ENCODE results near the gene TTC34. TPM values are rescaled to one million over a fixed set of nuclear protein-coding genes. Genes with fewer than 3 reads are reported as not detected.

TTC34 gene
- total RNA-seq, 1 experiment from 2014 or later: 0.92 TPM

DNA sequence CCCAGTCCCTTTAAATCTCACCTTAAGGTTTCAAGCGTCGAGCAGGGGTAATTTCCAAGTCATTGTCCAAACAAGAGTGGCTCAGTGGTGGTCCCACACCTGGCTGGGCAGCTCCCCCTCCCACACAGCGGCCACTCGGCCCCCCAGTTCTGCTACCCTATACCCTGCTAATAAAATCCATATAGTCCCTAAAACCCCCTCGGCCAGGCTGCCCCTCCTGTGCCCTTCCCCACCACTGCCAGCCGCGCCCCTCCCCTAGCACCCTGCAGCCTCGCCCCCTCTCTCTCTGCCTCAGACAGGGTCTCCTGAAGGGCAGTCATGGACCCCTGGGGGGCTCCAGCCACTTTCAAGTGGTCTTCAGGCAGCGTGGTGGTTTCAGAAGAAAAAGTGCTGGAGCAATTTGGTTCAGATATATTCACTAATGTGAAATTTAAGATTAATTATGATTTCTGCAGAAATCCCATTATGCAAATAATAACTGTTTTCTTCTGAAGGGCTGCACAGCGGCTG is 34.2 kb upstream of the TTC34 start:
- Histone ChIP-seq H4K5ac (ENCODE audit: insufficient read length, low read depth, low read length) (no peak overlapping the region), H3K27me3 (ENCODE audit: insufficient read depth, low read length) (no peaks in the 10 kb centered on the region), H2BK120ac (ENCODE audit: low read depth, low read length, poor library complexity, severe bottlenecking) (no peak overlapping the region), H3K27ac (ENCODE audit: insufficient read length, low read depth, low read length) (no peak overlapping the region), H2BK15ac (ENCODE audit: low read depth, low read length) (no peak overlapping the region), H2BK5ac (ENCODE audit: insufficient read length, low read length) (no peak overlapping the region), H3K79me1 (ENCODE audit: insufficient read depth, low read depth, low read length, poor library complexity, severe bottlenecking) (no peaks in the 10 kb centered on the region), H3K56ac (ENCODE audit: insufficient read length, low read depth, low read length) (no peak overlapping the region), H3K4me1 (ENCODE audit: insufficient read depth, low read length) (no peaks in the 10 kb centered on the region), H3K23ac (ENCODE audit: insufficient read length, low read depth, low read length) (no peak overlapping the region), H3K18ac (ENCODE audit: insufficient read length, low read depth, low read length) (no peak overlapping the region), H4K8ac (replicated peaks; ENCODE audit: insufficient read length, low read depth, low read length) (no peak overlapping the region), H3T11ph (ENCODE audit: low read length) (no peak overlapping the region), H4K20me1 (ENCODE audit: control insufficient read depth, insufficient read depth, insufficient read length) (no peaks in the 10 kb centered on the region), H3K79me2 (ENCODE audit: insufficient read depth, low read length) (no peaks in the 10 kb centered on the region), H3K23me2 (ENCODE audit: insufficient read length, low read depth, low read length, poor library complexity, severe bottlenecking) (no peaks in the 10 kb centered on the region), H2BK20ac (ENCODE audit: low read depth, low read length, poor library complexity, severe bottlenecking) (no peak overlapping the region), H3K9ac (ENCODE audit: extremely low read depth, insufficient read length, low read length) (no peak overlapping the region), H3K9me3 (ENCODE audit: control insufficient read depth, low read depth, low read length) (peaks cover 91% of the 10 kb centered on the region), H3K4me2 (ENCODE audit: insufficient read depth, insufficient read length, low read length) (no peak overlapping the region), H3K14ac (ENCODE audit: insufficient read depth, low read length) (no peak overlapping the region), H3K4ac (ENCODE audit: low read depth, low read length) (no peak overlapping the region), H4K91ac (ENCODE audit: insufficient read length, low read depth, low read length) (no peak overlapping the region), H2AK5ac (ENCODE audit: insufficient read length, low read length) (no peak overlapping the region), H2AFZ (ENCODE audit: low read length) (no peak overlapping the region), H2BK12ac (ENCODE audit: insufficient read length, low read depth, low read length) (no peak overlapping the region)
- TF ChIP-seq, protein P1, sequence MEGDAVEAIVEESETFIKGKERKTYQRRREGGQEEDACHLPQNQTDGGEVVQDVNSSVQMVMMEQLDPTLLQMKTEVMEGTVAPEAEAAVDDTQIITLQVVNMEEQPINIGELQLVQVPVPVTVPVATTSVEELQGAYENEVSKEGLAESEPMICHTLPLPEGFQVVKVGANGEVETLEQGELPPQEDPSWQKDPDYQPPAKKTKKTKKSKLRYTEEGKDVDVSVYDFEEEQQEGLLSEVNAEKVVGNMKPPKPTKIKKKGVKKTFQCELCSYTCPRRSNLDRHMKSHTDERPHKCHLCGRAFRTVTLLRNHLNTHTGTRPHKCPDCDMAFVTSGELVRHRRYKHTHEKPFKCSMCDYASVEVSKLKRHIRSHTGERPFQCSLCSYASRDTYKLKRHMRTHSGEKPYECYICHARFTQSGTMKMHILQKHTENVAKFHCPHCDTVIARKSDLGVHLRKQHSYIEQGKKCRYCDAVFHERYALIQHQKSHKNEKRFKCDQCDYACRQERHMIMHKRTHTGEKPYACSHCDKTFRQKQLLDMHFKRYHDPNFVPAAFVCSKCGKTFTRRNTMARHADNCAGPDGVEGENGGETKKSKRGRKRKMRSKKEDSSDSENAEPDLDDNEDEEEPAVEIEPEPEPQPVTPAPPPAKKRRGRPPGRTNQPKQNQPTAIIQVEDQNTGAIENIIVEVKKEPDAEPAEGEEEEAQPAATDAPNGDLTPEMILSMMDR (conservative IDR thresholded peaks at IDR 0.05): no peak
- DNase-seq: no peak
- Mint-ChIP-seq H3K4me1 (no peaks in the 10 kb centered on the region), H3K36me3 (ENCODE audit: insufficient read depth in 1 of 3, low read depth in 3 of 3) (peaks cover 3 to 19% (median 4%) of the 10 kb centered on the region in 3 experiments; a peak in 4 of 7 replicates), H3K27me3 (ENCODE audit: low read depth) (no peaks in the 10 kb centered on the region), H3K27ac (no peak overlapping the region), H3K4me3 (no peak overlapping the region), H3K9me3 (peaks cover 28 to 93% of the 10 kb centered on the region in 2 experiments)
- no CpG with 5 or more reads among the region's 10 CpGs for WGBS (ENCODE audit: extremely low coverage, insufficient read length, low lambda C conversion rate)

Data from H9 (cell line).